Measurements from ENCODE around the gene CCDC88C.
A peak's percentile ranks its signal among the peaks of the same experiment; 100 is the strongest.

The CCDC88C gene

GRCh38 chr14:91326514-91327249 lies 90.9 kb downstream of the CCDC88C start:
- DNase-seq, result no peak

DNA sequence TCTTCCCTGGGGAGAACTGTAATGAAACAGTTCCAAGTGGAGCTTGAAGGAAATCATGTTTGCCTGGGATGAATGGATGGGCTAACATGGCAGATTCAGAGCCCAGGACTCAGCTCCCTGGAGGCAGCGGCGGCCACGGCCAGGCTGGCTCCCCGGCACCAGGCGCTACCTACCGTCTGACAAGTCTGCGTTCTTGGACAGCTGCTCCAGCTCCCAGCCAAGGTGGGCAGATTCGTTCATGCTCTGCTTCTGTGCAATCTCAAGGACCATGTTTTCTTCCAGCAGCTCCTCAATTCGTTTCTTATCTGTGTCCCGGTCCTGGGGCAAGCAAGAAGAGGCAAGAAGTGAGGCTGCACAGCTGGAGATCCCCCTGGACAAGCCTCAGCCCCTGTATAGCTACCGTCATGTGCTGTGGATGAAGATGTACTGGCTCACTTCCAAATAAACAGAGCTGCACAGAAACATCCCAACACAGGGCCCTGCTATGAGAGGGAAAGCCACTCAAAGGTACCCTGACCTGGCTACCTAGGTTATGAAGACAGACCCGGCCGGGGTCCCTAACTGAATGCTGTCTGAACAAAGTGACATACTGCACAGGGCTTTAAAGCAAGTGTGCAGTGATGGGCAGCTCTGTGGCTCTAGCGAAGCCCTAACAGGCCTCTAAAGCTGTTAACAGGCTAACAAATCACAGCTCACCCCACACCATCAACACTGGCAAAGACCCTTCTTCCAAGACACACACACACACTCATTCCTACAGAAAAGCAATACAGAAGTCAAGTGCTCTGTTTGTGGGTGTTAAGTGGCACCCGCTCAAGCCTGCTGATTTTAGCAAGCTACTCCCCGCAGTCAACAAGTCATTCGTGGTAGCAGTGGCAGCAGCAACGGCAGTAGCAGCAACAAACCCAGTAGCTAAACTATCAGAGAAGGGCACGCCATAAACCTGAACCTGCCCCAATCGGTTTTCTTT lies 92.7 kb downstream of the CCDC88C start:
- no peak for DNase-seq

- DNase-seq, result peak; percentile 97
These were observed 93.7 kb downstream of the CCDC88C start for GRCh38 chr14:91323671-91324605.

DNA sequence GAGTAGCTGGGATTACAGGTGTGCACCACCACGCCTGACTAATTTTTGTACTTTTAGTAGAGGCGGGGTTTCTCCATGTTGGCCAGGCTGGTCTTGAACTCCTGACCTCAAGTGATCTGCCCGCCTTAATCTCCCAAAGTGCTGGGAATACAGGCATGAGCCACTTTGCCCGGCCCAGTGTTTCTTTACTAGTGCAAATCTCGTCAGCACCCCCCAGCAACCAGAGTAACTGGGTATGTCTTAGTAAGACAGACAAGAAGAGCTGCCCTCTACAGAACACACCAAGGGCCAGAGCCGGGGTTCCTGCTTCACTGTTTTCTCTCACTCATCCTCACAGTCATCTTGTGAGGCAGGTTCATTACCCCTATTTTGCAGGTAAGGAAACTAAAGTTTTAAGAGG lies 94.6 kb downstream of the CCDC88C start:
- DNase-seq, result no peak

- DNase-seq, result no peak
These were observed 95.0 kb downstream of the CCDC88C start for GRCh38 chr14:91322623-91323022.

DNA sequence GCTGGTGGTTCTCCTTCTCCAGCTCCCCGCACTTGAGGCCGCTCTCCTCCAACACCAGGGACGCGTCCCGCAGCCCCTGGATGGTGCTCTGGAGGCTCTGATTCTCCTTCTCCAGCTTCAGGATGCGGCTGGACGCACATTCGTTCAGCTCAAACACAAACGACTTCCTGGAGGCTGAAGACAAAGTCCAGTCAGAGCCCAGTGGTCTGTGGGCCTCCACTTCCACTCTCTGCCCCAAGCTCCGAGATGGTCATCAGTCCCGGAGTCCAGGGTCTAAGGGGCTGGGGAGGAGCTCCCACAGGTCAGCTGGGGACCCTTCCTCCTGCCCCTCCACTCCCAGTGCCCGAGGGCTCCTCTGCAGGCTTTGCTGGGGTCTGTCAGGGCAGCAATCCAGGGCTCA lies 96.5 kb downstream of the CCDC88C start:
- DNase-seq, result no peak

DNA sequence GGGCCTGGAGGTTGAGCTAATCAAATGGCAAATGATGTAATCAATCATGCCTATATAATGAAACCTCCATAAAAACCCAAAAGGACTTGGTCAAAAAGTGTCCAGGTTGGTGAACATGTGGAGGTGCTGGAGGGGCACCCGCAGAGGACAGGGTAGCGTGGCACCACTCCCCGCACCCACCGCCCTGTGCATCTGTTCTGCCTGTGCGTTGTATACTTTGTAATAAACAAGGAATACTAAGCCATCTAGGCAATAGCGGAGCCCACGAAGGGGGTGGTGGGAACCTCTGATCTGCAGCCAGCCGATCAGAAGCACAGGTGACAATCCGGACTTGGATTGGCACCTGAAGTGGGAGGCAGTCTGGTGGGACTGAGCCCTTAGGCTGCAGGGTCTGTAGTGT lies 97.4 kb downstream of the CCDC88C start:
- no peak for DNase-seq

- no peak for DNase-seq
These were observed 98.7 kb downstream of the CCDC88C start for GRCh38 chr14:91318911-91319310.

GRCh38 chr14:91317381-91318308 lies 100.0 kb downstream of the CCDC88C start:
- DNase-seq, result peak; percentile 88

GRCh38 chr14:91316761-91317160 lies 100.9 kb downstream of the CCDC88C start:
- no peak for DNase-seq

GRCh38 chr14:91315844-91316267 lies 101.8 kb downstream of the CCDC88C start:
- DNase-seq, result peak; percentile 91

DNA sequence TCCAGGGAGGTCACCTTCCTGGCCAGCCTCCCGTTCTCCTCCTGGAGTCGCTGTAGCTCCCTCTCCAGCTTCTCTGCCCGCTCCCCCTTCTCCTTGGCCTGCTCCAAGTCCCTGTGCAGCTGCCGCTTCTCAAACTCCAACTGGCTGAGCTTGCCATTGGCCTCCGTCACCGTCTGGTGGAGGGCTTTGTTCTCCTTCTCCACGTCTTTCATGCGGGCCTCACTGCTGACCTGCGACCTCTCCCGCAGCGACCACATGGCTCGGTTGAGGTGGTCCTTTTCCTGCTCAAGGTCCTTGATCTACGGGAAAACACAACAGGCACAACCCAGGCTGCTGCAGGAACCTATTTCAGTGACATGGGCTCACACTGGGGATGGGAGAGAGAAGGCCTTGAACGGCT lies 103.8 kb downstream of the CCDC88C start:
- no peak for DNase-seq

DNA sequence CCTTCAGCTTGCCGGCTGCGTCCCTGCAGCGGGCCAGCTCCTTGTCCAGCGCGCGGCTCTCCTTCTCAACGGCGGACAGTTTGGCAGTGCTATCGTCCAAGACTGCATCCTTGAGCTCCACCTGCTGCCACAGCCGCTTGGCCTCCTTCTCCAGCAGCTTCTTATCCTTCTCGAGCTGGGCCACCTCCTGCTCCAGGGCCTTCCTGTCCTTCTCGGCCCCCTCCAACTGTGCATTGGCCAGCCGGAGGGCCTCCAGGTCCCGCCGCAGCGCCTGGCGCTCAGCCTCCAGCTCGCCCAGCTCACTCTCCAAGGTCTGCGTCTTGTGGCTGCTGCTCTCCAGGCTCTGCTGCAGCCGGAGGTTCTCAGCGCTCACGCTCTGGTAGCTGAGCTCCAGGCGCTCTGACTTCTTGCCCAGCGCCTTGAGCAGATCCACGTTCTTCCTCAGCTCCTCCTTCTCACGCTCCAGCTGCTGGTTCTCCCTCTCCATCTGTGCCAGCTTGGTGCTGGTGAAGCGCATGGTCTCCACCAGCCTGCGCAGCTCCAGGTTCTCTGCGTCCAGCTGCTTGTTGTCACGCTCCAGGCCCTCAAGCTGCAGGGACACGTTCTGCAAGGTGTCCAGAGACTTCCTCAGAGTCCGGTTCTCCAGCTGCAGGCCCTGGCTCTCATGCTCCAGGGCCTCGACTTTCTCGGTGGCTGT lies 104.3 kb downstream of the CCDC88C start:
- DNase-seq, result no peak

DNA sequence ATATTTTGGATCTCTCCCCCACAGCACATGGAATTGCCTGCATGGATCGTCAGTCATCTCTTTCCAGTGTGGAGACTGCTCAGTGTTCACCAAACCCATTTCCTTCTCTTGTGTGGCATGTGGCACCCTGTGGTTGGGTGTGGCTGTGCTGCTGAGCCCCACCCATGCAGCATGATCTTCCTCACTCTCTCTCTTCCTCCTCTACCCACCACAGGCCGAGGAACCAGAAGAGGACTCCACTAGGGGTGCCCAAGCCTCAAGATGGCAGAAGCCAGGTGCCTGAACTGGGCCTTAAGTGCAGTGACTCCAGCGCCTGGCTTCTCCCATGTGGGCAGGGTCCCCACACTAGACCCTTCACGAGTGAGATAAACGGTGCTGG lies 106.3 kb downstream of the CCDC88C start:
- peak; percentile 49 for DNase-seq

DNA sequence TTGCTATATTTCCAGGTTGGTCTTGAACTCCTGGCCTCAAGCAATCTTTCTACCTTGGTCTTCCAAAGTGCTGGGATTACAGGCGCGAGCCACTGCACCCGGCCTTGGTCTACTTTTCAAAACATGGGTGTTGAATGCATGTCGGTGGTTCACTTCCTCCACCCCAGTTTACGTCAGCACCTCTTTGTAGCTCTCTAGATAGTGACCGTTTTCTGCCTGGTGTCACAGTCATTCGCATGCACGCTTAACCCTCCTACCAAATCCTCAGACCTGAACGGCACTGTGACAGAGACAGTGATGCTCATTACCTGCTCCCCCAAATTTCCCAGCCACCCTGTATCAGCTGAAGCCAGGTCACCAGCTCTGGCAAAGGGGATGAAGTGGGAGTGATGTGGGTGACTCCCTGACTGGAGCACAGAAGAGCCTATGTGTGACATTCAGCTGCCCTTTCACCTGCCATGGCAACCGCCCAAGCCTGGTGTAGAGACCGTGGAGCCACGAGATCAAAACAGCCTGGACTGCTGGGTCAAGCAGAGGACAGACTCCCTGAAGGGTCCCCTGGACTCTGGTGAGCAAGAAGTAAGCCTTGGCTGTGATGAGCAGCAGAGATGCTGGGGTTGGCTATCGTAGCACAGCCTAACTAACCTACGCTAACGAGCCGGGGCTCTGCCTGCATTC lies 106.9 kb downstream of the CCDC88C start:
- DNase-seq, result peak; percentile 36

DNA sequence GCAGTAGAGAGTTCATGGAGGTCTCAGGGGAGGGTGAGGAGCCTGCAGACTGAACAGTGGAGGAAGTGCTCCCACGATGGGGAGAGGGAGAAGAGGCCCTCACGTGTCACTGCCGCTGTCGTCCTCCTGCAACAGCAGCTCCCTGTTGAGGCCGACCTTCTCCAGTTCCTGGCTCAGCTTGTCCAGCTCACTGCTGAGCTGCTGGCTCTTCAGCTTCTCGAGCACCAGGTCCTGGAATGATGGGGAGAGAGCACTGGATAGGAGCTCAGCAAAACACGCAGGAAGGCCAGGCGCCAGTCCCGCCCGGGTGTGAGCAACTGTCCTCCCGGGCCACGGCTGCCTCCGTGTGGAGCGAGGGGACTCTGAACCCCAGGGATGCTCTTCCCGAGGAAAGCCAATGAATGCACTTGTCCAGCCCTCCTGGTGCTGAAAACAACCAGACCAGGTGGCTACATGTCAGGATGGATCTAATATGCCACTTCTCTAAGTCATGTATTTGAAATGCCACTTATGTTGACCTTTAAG lies 107.8 kb downstream of the CCDC88C start:
- no peak for DNase-seq

DNA sequence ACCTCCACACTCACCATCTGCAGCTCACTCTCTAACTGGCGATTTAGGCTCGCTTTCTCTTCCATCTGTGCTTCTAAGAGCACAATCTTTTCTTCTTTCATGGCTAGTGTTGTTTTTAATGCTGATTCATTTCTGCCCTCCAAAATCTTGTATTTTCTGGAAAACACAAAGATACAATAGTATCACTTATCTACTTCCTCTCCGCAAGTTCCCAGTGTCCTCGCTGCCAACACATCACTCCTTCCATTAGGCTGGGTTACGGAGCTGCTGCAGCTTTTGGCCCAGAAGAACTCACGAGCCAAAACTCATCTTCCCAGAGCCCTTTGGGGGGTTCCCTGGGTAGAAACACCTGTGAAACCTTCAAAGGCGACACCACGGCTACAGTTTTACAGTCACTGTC lies 109.3 kb downstream of the CCDC88C start:
- no peak for DNase-seq

GRCh38 chr14:91307652-91308051 lies 110.0 kb downstream of the CCDC88C start:
- DNase-seq, result no peak

- no peak for DNase-seq
These were observed 110.6 kb downstream of the CCDC88C start for GRCh38 chr14:91307046-91307445.

DNA sequence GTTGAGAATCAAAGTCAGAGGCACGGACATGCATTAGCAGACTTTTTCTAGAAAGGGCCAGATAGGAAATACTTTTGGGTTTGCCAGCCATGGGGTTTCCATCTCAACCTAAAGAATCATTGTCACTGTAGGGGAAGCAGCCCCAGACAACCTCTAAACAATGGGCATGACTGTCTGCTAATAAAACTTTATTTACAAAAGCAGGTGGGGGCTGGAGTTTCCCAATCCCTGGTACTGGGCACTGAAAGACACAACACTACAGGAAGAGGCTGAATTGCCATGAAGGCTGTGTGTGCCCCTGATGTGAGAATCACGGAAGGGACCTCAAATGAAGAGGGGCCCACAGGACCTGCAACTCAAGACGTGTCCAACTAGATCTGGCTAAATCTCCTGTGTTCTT lies 111.1 kb downstream of the CCDC88C start:
- DNase-seq, result no peak

All from activated CD4-positive, alpha-beta T cell treated with anti-CD3 and anti-CD28 coated beads for 48 hours (primary cell).